Hepatocyte (in vitro differentiated cells): ENCODE measurements around the gene CNPY4.

Experiments
- CTCF ChIP-seq: fragments of 200-600 bp; sonication (generic); IDR thresholded peaks from 2 replicates; pipeline ENCODE4 v1.5.1; 2016; ENCODE audit warnings: antibody characterized with exemption, mild to moderate bottlenecking; ENCODE audit not compliant: poor library complexity
- EZH2 ChIP-seq: fragments of 200-600 bp; sonication (generic); IDR thresholded peaks from 2 replicates; pipeline ENCODE4 v1.6.1; 2016; ENCODE audit warnings: antibody characterized with exemption, mild to moderate bottlenecking, borderline replicate concordance
- EZH2phosphoT487 ChIP-seq: fragments of 200-600 bp; sonication (generic); IDR thresholded peaks from one replicate; pipeline ENCODE4 v1.6.1; 2018; ENCODE audit warnings: antibody characterized with exemption, mild to moderate bottlenecking, low read depth, moderate library complexity; ENCODE audit not compliant: unreplicated experiment, severe bottlenecking

GRCh38 chr7:100099452-100099851 is 20.0 kb upstream of the CNPY4 start:
- TF ChIP-seq CTCF, result no peak
- TF ChIP-seq EZH2, result no peak
- TF ChIP-seq EZH2phosphoT487, result no peak
